ENCODE data around the gene RSAD2. TPM values are rescaled to one million over a fixed set of nuclear protein-coding genes. Genes with fewer than 3 reads are reported as not detected.
A peak's percentile ranks its signal among the peaks of the same experiment; 100 is the strongest.

RSAD2 gene
- total RNA-seq, 1 donor from 2014 or later = 9.5 TPM

DNA sequence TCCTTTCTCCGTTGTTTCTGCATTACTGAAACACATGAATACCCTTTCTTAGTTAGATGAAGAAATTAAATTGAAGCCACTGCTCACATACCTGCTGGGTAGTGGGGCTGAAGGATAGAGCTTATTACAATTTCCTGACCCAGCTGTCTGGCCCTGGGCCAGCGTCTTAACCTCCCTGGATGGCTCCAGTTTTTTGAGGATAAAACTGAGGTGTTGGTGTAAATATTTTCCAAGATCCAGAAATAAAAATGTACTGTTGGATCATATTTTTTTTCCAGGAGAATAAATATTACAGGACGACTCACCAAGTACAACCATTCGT, 43.1 kb downstream of the RSAD2 start:
- peaks cover 4% of the 10 kb centered on the region for H3K27me3 Mint-ChIP-seq (ENCODE audit: low read depth, unreplicated experiment)
- Histone ChIP-seq H3K4me3 (ENCODE audit: insufficient read depth, low read depth, low read length) (no peak overlapping the region), H4K20me1 (ENCODE audit: insufficient read depth, low read length) (peaks cover 39% of the 10 kb centered on the region), H3K9ac (ENCODE audit: low read length) (no peak overlapping the region), H3K79me2 (ENCODE audit: insufficient read depth, low read length) (peaks cover 5% of the 10 kb centered on the region), H3K36me3 (ENCODE audit: insufficient read depth, low read length) (no peaks in the 10 kb centered on the region), H3K4me2 (ENCODE audit: low read length) (peak overlapping the region; percentile 13), H3K4me1 (ENCODE audit: insufficient read depth, low read length) (peaks cover 3% of the 10 kb centered on the region), H3K27ac (ENCODE audit: low read depth, low read length) (no peak overlapping the region), H3K27me3 (ENCODE audit: insufficient read depth, low read length) (no peaks in the 10 kb centered on the region), H3K9me3 (ENCODE audit: insufficient read depth, low read depth, low read length) (peaks cover 2% of the 10 kb centered on the region), H2AFZ (ENCODE audit: low read depth, low read length) (no peak overlapping the region)
- no peak overlapping the region for H3K4me3 Mint-ChIP-seq (ENCODE audit: unreplicated experiment)
- H3K9me3 Mint-ChIP-seq (ENCODE audit: unreplicated experiment) = no peaks in the 10 kb centered on the region
- no peak for DNase-seq (ENCODE audit: low read depth)
- no peak overlapping the region for H3K27ac Mint-ChIP-seq (ENCODE audit: unreplicated experiment)
- no peaks in the 10 kb centered on the region for H3K36me3 Mint-ChIP-seq (ENCODE audit: low read depth, unreplicated experiment)
- no peak for FAIRE-seq
- TF ChIP-seq EZH2 (IDR thresholded peaks at IDR 0.05; ENCODE audit: insufficient read depth, low read length) = no peak
- TF ChIP-seq, protein P1, sequence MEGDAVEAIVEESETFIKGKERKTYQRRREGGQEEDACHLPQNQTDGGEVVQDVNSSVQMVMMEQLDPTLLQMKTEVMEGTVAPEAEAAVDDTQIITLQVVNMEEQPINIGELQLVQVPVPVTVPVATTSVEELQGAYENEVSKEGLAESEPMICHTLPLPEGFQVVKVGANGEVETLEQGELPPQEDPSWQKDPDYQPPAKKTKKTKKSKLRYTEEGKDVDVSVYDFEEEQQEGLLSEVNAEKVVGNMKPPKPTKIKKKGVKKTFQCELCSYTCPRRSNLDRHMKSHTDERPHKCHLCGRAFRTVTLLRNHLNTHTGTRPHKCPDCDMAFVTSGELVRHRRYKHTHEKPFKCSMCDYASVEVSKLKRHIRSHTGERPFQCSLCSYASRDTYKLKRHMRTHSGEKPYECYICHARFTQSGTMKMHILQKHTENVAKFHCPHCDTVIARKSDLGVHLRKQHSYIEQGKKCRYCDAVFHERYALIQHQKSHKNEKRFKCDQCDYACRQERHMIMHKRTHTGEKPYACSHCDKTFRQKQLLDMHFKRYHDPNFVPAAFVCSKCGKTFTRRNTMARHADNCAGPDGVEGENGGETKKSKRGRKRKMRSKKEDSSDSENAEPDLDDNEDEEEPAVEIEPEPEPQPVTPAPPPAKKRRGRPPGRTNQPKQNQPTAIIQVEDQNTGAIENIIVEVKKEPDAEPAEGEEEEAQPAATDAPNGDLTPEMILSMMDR (IDR thresholded peaks at IDR 0.05; ENCODE audit: insufficient read depth, low read depth, low read length) = no peak
- peaks cover 8% of the 10 kb centered on the region for H3K4me1 Mint-ChIP-seq (ENCODE audit: low read depth, unreplicated experiment)

DNA sequence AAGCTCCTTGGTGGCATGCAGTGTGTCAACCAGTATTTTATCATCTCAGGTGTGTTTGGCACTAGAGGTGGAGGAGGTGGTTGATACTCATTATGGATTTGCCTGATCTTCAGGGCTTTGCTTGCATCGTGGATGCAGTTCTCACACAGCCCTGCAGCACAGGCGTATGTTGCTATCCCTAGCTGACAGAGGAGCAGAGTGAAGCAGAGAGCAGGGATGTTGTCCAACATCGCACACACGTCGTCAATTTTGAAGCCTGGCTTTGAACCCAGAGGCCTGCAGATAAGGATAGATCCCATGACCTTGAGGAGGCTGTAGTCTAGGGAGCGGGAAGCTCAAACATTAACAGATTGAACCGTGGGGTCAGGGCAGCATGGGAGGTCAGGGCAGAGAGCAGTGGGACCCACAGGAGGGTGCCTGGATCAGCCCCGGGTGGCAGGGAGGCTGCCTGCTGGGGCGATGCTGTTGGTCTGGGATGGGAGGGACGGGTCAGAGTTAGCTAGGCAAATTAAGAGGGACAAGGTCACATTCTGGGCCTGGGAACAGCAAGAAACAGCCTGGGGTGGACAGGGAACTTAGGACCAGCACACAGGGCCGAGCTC, 43.8 kb downstream of the RSAD2 start:
- peaks cover 3% of the 10 kb centered on the region for H3K4me1 ChIP-seq (ENCODE audit: insufficient read depth, low read length)
- peaks cover 42% of the 10 kb centered on the region for H4K20me1 ChIP-seq (ENCODE audit: insufficient read depth, low read length)
- H3K27ac Mint-ChIP-seq (ENCODE audit: unreplicated experiment) = no peak overlapping the region

DNA sequence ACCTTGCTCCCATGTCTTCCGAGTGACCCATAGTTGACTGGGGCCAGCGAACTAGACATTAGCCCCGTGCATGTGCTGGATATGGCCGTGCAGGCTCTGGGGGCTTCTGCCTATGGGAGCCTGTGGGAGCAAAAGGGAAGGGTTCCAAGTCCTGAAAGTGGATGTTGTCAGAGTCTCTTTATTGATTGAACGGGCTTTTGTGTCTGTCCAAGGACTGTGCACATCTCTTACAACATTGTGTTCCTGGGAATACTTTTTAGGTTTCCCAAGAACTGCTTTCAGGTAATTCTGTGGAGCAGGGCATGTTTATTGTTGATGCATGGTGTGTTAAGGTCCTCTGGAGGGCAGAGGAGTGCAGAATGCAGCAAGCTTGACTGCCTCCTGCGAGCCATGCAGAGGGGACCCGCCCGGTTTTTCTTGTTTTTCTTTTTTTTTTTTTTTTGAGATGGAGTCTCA, 44.7 kb downstream of the RSAD2 start:
- Mint-ChIP-seq H3K27ac (ENCODE audit: unreplicated experiment) (no peak overlapping the region), H3K36me3 (ENCODE audit: low read depth, unreplicated experiment) (no peaks in the 10 kb centered on the region), H3K4me1 (ENCODE audit: low read depth, unreplicated experiment) (peaks cover 11% of the 10 kb centered on the region), H3K27me3 (ENCODE audit: low read depth, unreplicated experiment) (peaks cover 4% of the 10 kb centered on the region), H3K9me3 (ENCODE audit: unreplicated experiment) (no peaks in the 10 kb centered on the region), H3K4me3 (ENCODE audit: unreplicated experiment) (no peak overlapping the region)
- H2AFZ ChIP-seq (ENCODE audit: low read depth, low read length) = no peak overlapping the region
- peaks cover 2% of the 10 kb centered on the region for H3K9me3 ChIP-seq (ENCODE audit: insufficient read depth, low read depth, low read length)
- TF ChIP-seq, protein P1 (IDR thresholded peaks at IDR 0.05; ENCODE audit: insufficient read depth, low read depth, low read length) = no peak
- TF ChIP-seq EZH2 (IDR thresholded peaks at IDR 0.05; ENCODE audit: insufficient read depth, low read length) = no peak
- no peak for DNase-seq (ENCODE audit: low read depth)
- H3K4me1 ChIP-seq (ENCODE audit: insufficient read depth, low read length) = no peaks in the 10 kb centered on the region
- no peak overlapping the region for H3K27ac ChIP-seq (ENCODE audit: low read depth, low read length)
- H3K4me2 ChIP-seq (ENCODE audit: low read length) = no peak overlapping the region
- H3K27me3 ChIP-seq (ENCODE audit: insufficient read depth, low read length) = no peaks in the 10 kb centered on the region
- no peaks in the 10 kb centered on the region for H3K36me3 ChIP-seq (ENCODE audit: insufficient read depth, low read length)
- no peak for FAIRE-seq
- peaks cover 42% of the 10 kb centered on the region for H4K20me1 ChIP-seq (ENCODE audit: insufficient read depth, low read length)
- H3K9ac ChIP-seq (ENCODE audit: low read length) = no peak overlapping the region
- peaks cover 8% of the 10 kb centered on the region for H3K79me2 ChIP-seq (ENCODE audit: insufficient read depth, low read length)
- H3K4me3 ChIP-seq (ENCODE audit: insufficient read depth, low read depth, low read length) = no peak overlapping the region

More for the DNA sequence above, 43.8 kb downstream of the RSAD2 start:
- peaks cover 8% of the 10 kb centered on the region for H3K4me1 Mint-ChIP-seq (ENCODE audit: low read depth, unreplicated experiment)
- Histone ChIP-seq H3K27ac (ENCODE audit: low read depth, low read length) (no peak overlapping the region), H3K4me3 (ENCODE audit: insufficient read depth, low read depth, low read length) (no peak overlapping the region), H3K36me3 (ENCODE audit: insufficient read depth, low read length) (no peaks in the 10 kb centered on the region), H3K9me3 (ENCODE audit: insufficient read depth, low read depth, low read length) (peaks cover 2% of the 10 kb centered on the region), H3K79me2 (ENCODE audit: insufficient read depth, low read length) (peaks cover 8% of the 10 kb centered on the region), H3K9ac (ENCODE audit: low read length) (no peak overlapping the region), H3K4me2 (ENCODE audit: low read length) (no peak overlapping the region), H3K27me3 (ENCODE audit: insufficient read depth, low read length) (no peaks in the 10 kb centered on the region), H2AFZ (ENCODE audit: low read depth, low read length) (no peak overlapping the region)
- DNase-seq (ENCODE audit: low read depth) = no peak
- H3K9me3 Mint-ChIP-seq (ENCODE audit: unreplicated experiment) = no peaks in the 10 kb centered on the region
- peaks cover 4% of the 10 kb centered on the region for H3K27me3 Mint-ChIP-seq (ENCODE audit: low read depth, unreplicated experiment)
- no peak for TF ChIP-seq EZH2 (IDR thresholded peaks at IDR 0.05; ENCODE audit: insufficient read depth, low read length)
- TF ChIP-seq, protein P1 (IDR thresholded peaks at IDR 0.05; ENCODE audit: insufficient read depth, low read depth, low read length) = no peak
- H3K36me3 Mint-ChIP-seq (ENCODE audit: low read depth, unreplicated experiment) = no peaks in the 10 kb centered on the region
- FAIRE-seq = no peak
- H3K4me3 Mint-ChIP-seq (ENCODE audit: unreplicated experiment) = no peak overlapping the region

Measured in astrocyte (in vitro differentiated cells and primary cell).